Naive thymus-derived CD8-positive, alpha-beta T cell (primary cell): ENCODE measurements around the gene RPTOR. TPM values are rescaled to one million over a fixed set of nuclear protein-coding genes. Genes with fewer than 3 reads are reported as not detected.

ENCODE experiments used
- ATAC-seq, 2 donors: fragments of 150-1000 bp; cut with Tn5 transposase in 1 of 2; sonication (Bioruptor Pico), chemical (Tn5 transposase) in 1 of 2; 1 replicate in 1 of 2; 2 replicates in 1 of 2; pipeline ENCODE4 v1.10.0; 2021; ENCODE audit warnings: mild to moderate bottlenecking in 2 of 2, moderate library complexity in 2 of 2
- POLR2A ChIA-PET: fragments of 350-600 bp; sonication (Branson Sonifier 250); formaldehyde crosslinking; loops from one replicate; lab custom pipeline; 2021; ENCODE audit warnings: antibody characterized with exemption; lab: Charles Lee
- DNase-seq, 10 donors: peaks; one replicate each; pipeline versions ENCODE4 v3.0.0 to v3.0.0-alpha.2; 2020 to 2022
- H3K27ac Mint-ChIP-seq, 10 donors: one replicate each; pipeline ENCODE4 v1.8.0; 2020 to 2022; ENCODE audit warnings: mild to moderate bottlenecking in 10 of 10, mixed read lengths in 10 of 10, moderate library complexity in 4 of 10, inconsistent platforms in 1 of 10
- H3K27me3 Mint-ChIP-seq, 5 donors: one replicate each; pipeline ENCODE4 v1.8.0; 2021 to 2022; ENCODE audit warnings: mixed read lengths in 5 of 5
- H3K36me3 Mint-ChIP-seq, 3 donors: one replicate each; pipeline ENCODE4 v1.8.0; 2020 to 2022; ENCODE audit warnings: mixed read lengths in 3 of 3, mild to moderate bottlenecking in 2 of 3, inconsistent platforms in 1 of 3
- H3K4me1 Mint-ChIP-seq, 4 donors: one replicate each; pipeline ENCODE4 v1.8.0; 2021 to 2022; ENCODE audit warnings: mixed read lengths in 4 of 4
- H3K4me3 Mint-ChIP-seq, 10 donors: one replicate each; pipeline ENCODE4 v1.8.0; 2020 to 2022; ENCODE audit warnings: mild to moderate bottlenecking in 10 of 10, mixed read lengths in 10 of 10, moderate library complexity in 6 of 10, inconsistent platforms in 1 of 10
- H3K9me3 Mint-ChIP-seq, 9 donors: one replicate each; pipeline ENCODE4 v1.8.0; 2020 to 2022; ENCODE audit warnings: mixed read lengths in 9 of 9, mild to moderate bottlenecking in 3 of 9, inconsistent platforms in 1 of 9, moderate library complexity in 1 of 9
- polyA plus RNA-seq, 3 donors: library from polyadenylated mRNA; unstranded; fragments of 300-500 nt; fragmentation: Illumina TruSeq; gene quantifications; one replicate each; pipeline ENCODE4 v1.2.3, GENCODE V29; 2021
- total RNA-seq, 8 experiments: library from RNA in 2 of 8; stranded (reverse) in 2 of 8; gene quantifications; one replicate each; pipeline ENCODE4 v1.2.3 and lab custom pipeline; 2021 to 2026

Gene RPTOR
- total and polyA plus RNA-seq, 5 experiments from 2014 or later, result 5.3 to 53.9 (median 10.2) TPM

- no peak for ATAC-seq
- POLR2A ChIA-PET, result interaction anchor here (1.3 kb wide), 1 partner anchor 9 kb away, joined by 5 read pairs; no protein-coding TSS in a partner anchor
- H3K27me3 Mint-ChIP-seq, result no peaks in the 10 kb centered on the region
- H3K4me3 Mint-ChIP-seq, result peak overlapping the region in 5 of 10 donors; percentile 15 to 71 (median 41)
- peak overlapping the region; percentile 8 to 96 (median 84) for H3K27ac Mint-ChIP-seq
- H3K9me3 Mint-ChIP-seq, result no peaks in the 10 kb centered on the region
- peak in 1 of 10 donors; percentile 53 for DNase-seq
- H3K4me1 Mint-ChIP-seq, result peaks cover 21 to 48% (median 44%) of the 10 kb centered on the region in 4 donors
- peaks cover 0 to 7% (median 6%) of the 10 kb centered on the region in 3 donors for H3K36me3 Mint-ChIP-seq
Measured at GRCh38 chr17:80845863-80846671, 301.4 kb downstream of the RPTOR start.

GRCh38 chr17:80846932-80847331, 302.3 kb downstream of the RPTOR start:
- POLR2A ChIA-PET, result interaction anchor here (0.8 to 1.6 kb wide), 8 partner anchors 9 to 189 kb away, joined by 3 to 7 read pairs (median 4); no protein-coding TSS in a partner anchor
- H3K9me3 Mint-ChIP-seq, result no peaks in the 10 kb centered on the region
- no peaks in the 10 kb centered on the region for H3K27me3 Mint-ChIP-seq
- H3K27ac Mint-ChIP-seq, result peak overlapping the region; percentile 53 to 96 (median 93)
- peak overlapping the region; percentile 54 to 84 (median 78) for H3K4me3 Mint-ChIP-seq
- DNase-seq (peak in 1 of 10 donors; percentile 50), ATAC-seq (peak in 1 of 2 donors; percentile 6)
- peaks cover 21 to 51% (median 45%) of the 10 kb centered on the region in 4 donors for H3K4me1 Mint-ChIP-seq
- H3K36me3 Mint-ChIP-seq, result peaks cover 0 to 7% (median 6%) of the 10 kb centered on the region in 3 donors

GRCh38 chr17:80847496-80848230, 303.0 kb downstream of the RPTOR start:
- POLR2A ChIA-PET, result interaction anchor here (0.8 to 1.6 kb wide), 12 partner anchors 9 to 190 kb away, joined by 3 to 7 read pairs (median 4); no protein-coding TSS in a partner anchor
- peaks cover 0 to 10% (median 6%) of the 10 kb centered on the region in 3 donors for H3K36me3 Mint-ChIP-seq
- peak overlapping the region; percentile 83 to 96 (median 94) for H3K27ac Mint-ChIP-seq
- no peaks in the 10 kb centered on the region for H3K27me3 Mint-ChIP-seq
- H3K4me1 Mint-ChIP-seq, result peaks cover 21 to 56% (median 46%) of the 10 kb centered on the region in 4 donors
- peak; percentile 91 to 92 for ATAC-seq
- peak in 8 of 10 donors; percentile 22 to 76 (median 42) for DNase-seq
- peak overlapping the region; percentile 54 to 84 (median 78) for H3K4me3 Mint-ChIP-seq
- no peaks in the 10 kb centered on the region for H3K9me3 Mint-ChIP-seq

GRCh38 chr17:80848449-80849102, 303.9 kb downstream of the RPTOR start:
- no peak for DNase-seq
- peaks cover 0 to 10% (median 6%) of the 10 kb centered on the region in 3 donors for H3K36me3 Mint-ChIP-seq
- no peaks in the 10 kb centered on the region for H3K27me3 Mint-ChIP-seq
- peak overlapping the region; percentile 80 to 96 (median 93) for H3K27ac Mint-ChIP-seq
- peak overlapping the region in 6 of 10 donors; percentile 7 to 84 (median 80) for H3K4me3 Mint-ChIP-seq
- peaks cover 21 to 59% (median 46%) of the 10 kb centered on the region in 4 donors for H3K4me1 Mint-ChIP-seq
- no peaks in the 10 kb centered on the region for H3K9me3 Mint-ChIP-seq
- POLR2A ChIA-PET, result interaction anchor here (0.9 to 1.6 kb wide), 5 partner anchors 13 to 75 kb away, joined by 3 to 5 read pairs (median 4); no protein-coding TSS in a partner anchor
- ATAC-seq, result no peak

- POLR2A ChIA-PET, result interaction anchor here (1.7 kb wide), 1 partner anchor 17 kb away, joined by 3 read pairs; no protein-coding TSS in a partner anchor
- ATAC-seq, result no peak
- peak overlapping the region; percentile 71 to 96 (median 84) for H3K27ac Mint-ChIP-seq
Measured at GRCh38 chr17:80849119-80849518, 304.5 kb downstream of the RPTOR start.

GRCh38 chr17:80850109-80850508, 305.5 kb downstream of the RPTOR start:
- no peak for ATAC-seq
- peak overlapping the region in 7 of 10 donors; percentile 19 to 86 (median 46) for H3K27ac Mint-ChIP-seq
- H3K4me1 Mint-ChIP-seq, result peaks cover 21 to 62% (median 45%) of the 10 kb centered on the region in 4 donors
- H3K4me3 Mint-ChIP-seq, result no peak overlapping the region
- DNase-seq, result peak in 1 of 10 donors; percentile 27
- no peaks in the 10 kb centered on the region for H3K9me3 Mint-ChIP-seq
- POLR2A ChIA-PET, result interaction anchor here (1.7 kb wide), 1 partner anchor 18 kb away, joined by 3 read pairs; no protein-coding TSS in a partner anchor
- H3K27me3 Mint-ChIP-seq, result no peaks in the 10 kb centered on the region
- H3K36me3 Mint-ChIP-seq, result peaks cover 0 to 13% (median 6%) of the 10 kb centered on the region in 3 donors

More at GRCh38 chr17:80849119-80849518, 304.5 kb downstream of the RPTOR start:
- Mint-ChIP-seq H3K9me3 (no peaks in the 10 kb centered on the region), H3K4me1 (peaks cover 21 to 59% (median 45%) of the 10 kb centered on the region in 4 donors), H3K4me3 (peak overlapping the region in 3 of 10 donors; percentile 8 to 65 (median 10)), H3K27me3 (no peaks in the 10 kb centered on the region), H3K36me3 (peaks cover 0 to 10% (median 6%) of the 10 kb centered on the region in 3 donors)
- DNase-seq, result peak in 1 of 10 donors; percentile 27

- Mint-ChIP-seq H3K4me1 (peaks cover 18 to 56% (median 41%) of the 10 kb centered on the region in 4 donors), H3K27me3 (no peaks in the 10 kb centered on the region), H3K4me3 (no peak overlapping the region), H3K9me3 (no peaks in the 10 kb centered on the region), H3K36me3 (peaks cover 0 to 12% (median 9%) of the 10 kb centered on the region in 3 donors), H3K27ac (peak overlapping the region in 4 of 10 donors; percentile 18 to 86 (median 32))
- DNase-seq, result no peak
- POLR2A ChIA-PET, result interaction anchor here (1.7 kb wide), 1 partner anchor 19 kb away, joined by 3 read pairs; no protein-coding TSS in a partner anchor
- ATAC-seq, result no peak
Measured at GRCh38 chr17:80850817-80851216, 306.2 kb downstream of the RPTOR start.

- H3K27me3 Mint-ChIP-seq, result no peaks in the 10 kb centered on the region
- peaks cover 18 to 54% (median 41%) of the 10 kb centered on the region in 4 donors for H3K4me1 Mint-ChIP-seq
- H3K36me3 Mint-ChIP-seq, result peaks cover 0 to 15% (median 15%) of the 10 kb centered on the region in 3 donors
- no peaks in the 10 kb centered on the region for H3K9me3 Mint-ChIP-seq
- POLR2A ChIA-PET, result no interaction called here
- ATAC-seq (no peak), DNase-seq (peak in 1 of 10 donors; percentile 50)
- no peak overlapping the region for H3K4me3 Mint-ChIP-seq
- peak overlapping the region in 3 of 10 donors; percentile 13 to 65 (median 36) for H3K27ac Mint-ChIP-seq
Measured at GRCh38 chr17:80851277-80851925, 306.8 kb downstream of the RPTOR start.

GRCh38 chr17:80852476-80853015, 307.9 kb downstream of the RPTOR start:
- Mint-ChIP-seq H3K4me3 (peak overlapping the region in 1 of 10 donors; percentile 34), H3K27ac (peak overlapping the region in 3 of 10 donors; percentile 9 to 82 (median 56)), H3K9me3 (no peaks in the 10 kb centered on the region), H3K36me3 (peaks cover 0 to 23% (median 12%) of the 10 kb centered on the region in 3 donors), H3K4me1 (peaks cover 9 to 52% (median 34%) of the 10 kb centered on the region in 4 donors), H3K27me3 (no peaks in the 10 kb centered on the region)
- peak in 1 of 10 donors; percentile 49 for DNase-seq
- no peak for ATAC-seq
- POLR2A ChIA-PET, result no interaction called here

- Mint-ChIP-seq H3K4me1 (peaks cover 4 to 47% (median 30%) of the 10 kb centered on the region in 4 donors), H3K27ac (peak overlapping the region in 1 of 10 donors; percentile 82), H3K27me3 (no peaks in the 10 kb centered on the region), H3K9me3 (no peaks in the 10 kb centered on the region), H3K36me3 (peaks cover 0 to 23% (median 12%) of the 10 kb centered on the region in 3 donors), H3K4me3 (no peak overlapping the region)
- POLR2A ChIA-PET, result no interaction called here
- ATAC-seq (no peak), DNase-seq (peak in 1 of 10 donors; percentile 51)
Measured at GRCh38 chr17:80853076-80853475, 308.4 kb downstream of the RPTOR start.

- Mint-ChIP-seq H3K27ac (no peak overlapping the region), H3K27me3 (no peaks in the 10 kb centered on the region), H3K36me3 (peaks cover 0 to 26% (median 10%) of the 10 kb centered on the region in 3 donors), H3K4me3 (no peak overlapping the region), H3K4me1 (peaks cover 10 to 45% (median 26%) of the 10 kb centered on the region in 4 donors), H3K9me3 (no peaks in the 10 kb centered on the region)
- no peak for ATAC-seq
- POLR2A ChIA-PET, result no interaction called here
- DNase-seq, result no peak
Measured at GRCh38 chr17:80854220-80854619, 309.6 kb downstream of the RPTOR start.
